GM18499 (cell line): Measurements from ENCODE around the gene DNAH10.

Experiments
- ATAC-seq: cut with Tn5 transposase; IDR thresholded peaks from one replicate; pipeline ENCODE4 v1.9.1; 2021; ENCODE audit warnings: moderate number of reproducible peaks; ENCODE audit not compliant: insufficient read depth, unreplicated experiment

Gene DNAH10

GRCh38 chr12:123743002-123743401 is 19.1 kb upstream of the DNAH10 start:
- no peak for ATAC-seq

DNA sequence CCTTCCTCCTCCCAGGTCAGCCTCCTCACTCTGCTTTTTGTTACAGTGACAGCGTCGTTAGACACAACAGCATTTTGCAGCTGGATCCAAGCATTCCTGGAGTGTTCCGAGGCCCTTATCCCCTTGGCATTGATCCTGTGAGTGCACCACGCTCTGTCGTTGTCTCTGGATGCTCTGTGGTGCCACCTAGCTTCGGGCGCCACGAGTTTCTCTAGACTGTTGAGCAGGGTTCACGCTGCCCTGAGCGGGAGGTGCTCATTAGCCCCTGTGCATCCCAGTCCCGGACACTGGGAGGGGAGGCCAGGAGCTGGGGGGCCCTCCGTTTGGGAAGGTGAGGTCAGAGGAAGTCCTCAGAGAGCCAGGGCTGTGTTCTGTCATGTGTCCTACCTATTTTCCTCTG is 17.3 kb upstream of the DNAH10 start:
- no peak for ATAC-seq

DNA sequence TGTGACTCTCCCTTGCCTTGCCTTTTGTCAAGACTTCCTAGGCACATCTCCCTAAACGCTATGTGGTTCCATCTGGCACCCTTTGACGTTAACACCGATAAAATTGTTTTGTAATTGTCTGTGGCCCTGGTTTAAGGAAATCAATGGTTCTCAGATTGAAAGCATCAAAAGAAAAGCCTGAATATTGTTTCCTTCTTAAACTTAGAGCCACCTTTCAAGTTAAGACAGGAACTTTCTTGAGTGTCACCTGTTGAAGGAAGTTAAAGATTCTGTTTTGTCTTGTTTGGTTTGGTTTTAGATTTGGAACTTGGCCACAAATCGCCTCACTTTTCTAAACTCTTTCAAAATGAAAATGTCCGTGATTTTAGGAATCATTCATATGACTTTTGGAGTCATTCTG is 14.8 kb upstream of the DNAH10 start:
- ATAC-seq, result no peak

DNA sequence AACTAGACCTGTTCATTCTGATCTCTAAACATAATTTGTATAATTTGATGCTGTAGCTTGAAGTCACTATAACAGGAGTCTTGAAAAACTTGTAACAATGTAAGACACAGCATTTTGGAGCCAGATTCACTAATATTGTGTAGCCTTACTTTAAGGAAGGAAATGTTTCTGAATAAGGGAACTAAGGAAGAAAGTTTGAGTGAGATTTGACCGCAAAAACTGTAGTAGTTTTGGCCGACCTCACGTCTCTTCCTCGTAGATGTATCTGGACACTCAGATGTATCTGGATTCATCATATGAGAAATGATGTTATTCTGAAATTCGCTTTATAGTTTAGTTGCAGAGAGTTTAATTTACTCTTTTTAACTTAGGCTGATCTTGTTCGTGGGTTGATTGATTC is 13.9 kb upstream of the DNAH10 start:
- ATAC-seq, result no peak

DNA sequence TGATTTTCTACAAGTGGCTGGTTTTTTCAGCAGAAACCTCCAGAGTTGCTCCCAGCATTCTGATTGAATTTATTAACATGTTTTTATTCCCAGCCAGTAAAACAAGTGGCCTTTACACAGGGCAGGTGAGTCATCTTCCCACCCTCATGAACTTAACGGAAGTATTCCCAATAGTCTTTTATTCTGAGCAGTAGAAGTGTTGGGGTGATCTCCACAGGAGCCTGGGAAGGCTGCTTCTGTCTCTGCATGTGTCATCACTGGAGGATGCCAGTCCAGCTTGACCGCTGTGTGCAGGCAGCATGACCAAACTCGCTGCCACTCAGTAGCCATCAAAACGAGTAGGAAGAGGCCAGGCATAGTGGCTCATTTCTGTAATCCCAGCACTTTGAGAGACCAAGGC is 13.4 kb upstream of the DNAH10 start:
- no peak for ATAC-seq

DNA sequence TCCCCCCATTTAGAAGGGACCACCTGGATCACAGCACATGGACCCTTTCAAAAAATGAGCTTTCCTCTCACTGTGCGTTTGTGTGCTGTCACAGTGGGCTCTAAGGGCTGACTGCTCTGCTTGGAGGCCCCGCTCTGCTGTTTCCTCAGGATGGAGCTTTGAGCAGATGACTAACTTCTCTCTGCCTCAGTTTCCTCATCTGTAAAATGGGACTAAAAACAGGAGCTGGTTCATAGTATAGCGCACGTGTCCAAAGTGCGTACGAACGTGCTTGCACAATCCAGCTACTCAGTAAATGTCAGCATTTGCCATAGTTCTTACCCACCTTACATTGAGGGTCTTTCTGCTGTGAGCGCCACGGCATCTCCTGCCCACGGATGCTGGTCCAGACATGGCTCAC is 12.7 kb upstream of the DNAH10 start:
- ATAC-seq, result no peak

GRCh38 chr12:123750159-123750656 is 11.9 kb upstream of the DNAH10 start:
- no peak for ATAC-seq

GRCh38 chr12:123752046-123752445 is 10.1 kb upstream of the DNAH10 start:
- ATAC-seq, result no peak

DNA sequence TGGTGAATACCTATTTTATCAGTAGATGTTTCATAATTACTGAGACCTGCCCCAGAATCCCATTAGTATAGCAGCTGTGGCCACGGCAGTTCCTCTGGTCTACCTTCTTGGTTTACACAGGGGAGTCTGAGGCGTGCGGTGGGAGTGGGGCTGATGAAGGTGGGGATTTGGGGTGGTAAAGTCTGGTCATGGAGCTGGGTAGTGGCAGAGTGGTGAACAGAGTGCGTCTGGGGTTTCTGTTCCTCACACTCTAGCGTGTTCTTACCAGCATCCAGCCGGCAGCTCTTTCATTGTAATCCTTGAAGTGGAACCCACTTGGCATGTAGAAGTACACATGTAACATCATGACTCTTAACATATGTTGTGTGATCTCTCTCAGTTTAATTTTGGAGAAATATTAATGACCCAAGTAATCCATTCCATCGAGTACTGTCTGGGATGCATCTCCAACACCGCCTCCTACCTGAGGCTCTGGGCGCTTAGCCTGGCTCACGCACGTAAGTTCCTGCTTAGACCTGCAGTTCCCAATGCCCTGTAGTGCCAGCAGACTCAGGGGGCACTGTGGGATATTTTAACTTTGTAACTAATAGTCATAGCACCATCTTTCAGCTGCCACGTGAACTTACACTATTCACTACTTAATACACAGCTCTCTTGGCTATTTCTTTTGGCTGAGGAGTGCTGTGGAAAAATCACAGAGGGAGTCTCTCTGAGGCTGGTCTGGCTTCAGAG is 7.9 kb upstream of the DNAH10 start:
- ATAC-seq, result no peak

- no peak for ATAC-seq
Observed at GRCh38 chr12:123757561-123757960, 4.5 kb upstream of the DNAH10 start.

- no peak for ATAC-seq
Observed at GRCh38 chr12:123760267-123760938, 1.7 kb upstream of the DNAH10 start.

DNA sequence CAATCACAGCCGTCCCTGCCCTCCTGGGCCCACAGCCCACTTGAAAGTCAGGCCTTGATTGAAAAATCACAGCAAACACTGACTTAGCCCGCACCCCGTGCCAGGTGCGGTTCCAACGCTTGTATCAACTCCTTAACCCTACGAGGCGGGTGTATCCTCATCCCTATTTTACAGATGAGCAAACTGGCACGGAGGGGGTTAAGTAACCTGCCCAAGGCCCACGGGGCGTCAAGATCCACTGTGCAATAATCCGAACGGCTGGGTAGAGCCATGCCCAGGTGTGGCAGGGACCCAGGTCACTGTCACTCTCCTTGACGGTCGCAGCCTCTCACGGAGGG is 583 bp downstream of the DNAH10 start:
- no peak for ATAC-seq

DNA sequence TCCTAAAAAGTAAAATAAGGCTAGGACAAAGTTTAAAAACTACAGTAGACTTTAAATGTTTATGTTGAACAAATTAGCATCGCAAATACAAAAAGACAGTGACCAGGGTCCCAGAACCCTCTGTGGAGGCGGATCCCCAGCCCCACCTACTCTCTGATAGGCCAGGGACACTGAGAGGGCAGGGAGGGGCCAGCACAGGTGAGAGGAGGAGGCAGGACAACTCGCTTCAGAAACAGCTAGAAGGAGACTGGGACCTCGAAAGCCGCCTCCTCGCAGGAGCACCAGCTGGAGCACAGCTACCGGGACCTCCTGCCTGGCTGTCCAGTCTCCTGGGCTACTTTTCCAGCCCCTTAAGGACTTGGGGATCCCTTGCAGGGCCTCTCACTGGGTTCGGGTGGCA is 992 bp downstream of the DNAH10 start:
- ATAC-seq, result no peak

GRCh38 chr12:123764109-123764508 is 2.0 kb downstream of the DNAH10 start:
- no peak for ATAC-seq

- ATAC-seq, result no peak
Observed at GRCh38 chr12:123765504-123766035, 3.5 kb downstream of the DNAH10 start.

DNA sequence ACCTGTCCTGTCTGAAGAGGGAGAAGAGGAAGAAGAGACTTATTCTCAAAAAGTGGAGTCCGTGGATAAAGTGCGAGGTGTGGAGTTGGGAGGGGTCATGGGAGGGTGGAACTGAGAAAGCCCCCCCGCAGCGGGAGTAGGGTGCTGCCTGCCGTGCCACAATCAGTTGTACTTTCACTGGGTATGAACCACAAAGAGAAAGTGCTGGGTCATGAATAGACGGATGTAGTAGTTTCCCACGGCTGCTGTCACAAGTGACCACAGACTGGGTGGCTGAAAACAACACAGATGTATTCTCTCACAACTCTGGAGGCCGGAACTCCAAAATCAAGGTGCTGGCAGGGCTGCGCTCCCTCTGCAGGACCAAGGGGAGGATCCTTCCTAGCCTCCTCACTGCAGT is 5.5 kb downstream of the DNAH10 start:
- peak; percentile 93 for ATAC-seq

DNA sequence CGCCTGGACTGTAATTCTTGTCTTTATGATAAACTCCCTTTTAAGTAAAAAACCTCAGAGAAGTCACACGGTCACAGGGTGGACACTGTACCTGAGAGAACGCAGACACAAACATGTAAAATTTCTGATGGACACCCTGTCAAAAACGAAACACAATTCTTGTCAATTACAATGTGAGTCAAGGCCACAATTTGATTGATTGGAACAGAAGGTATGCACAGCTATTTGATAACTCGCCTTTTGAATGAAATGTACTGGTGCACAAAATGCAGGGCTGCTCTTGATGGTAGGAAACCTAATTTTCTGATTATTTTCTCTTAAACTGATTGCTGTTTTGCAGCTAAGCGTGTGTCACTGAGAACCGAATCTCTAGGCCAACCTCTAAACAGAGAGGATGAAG is 9.2 kb downstream of the DNAH10 start:
- no peak for ATAC-seq

GRCh38 chr12:123772074-123772473 is 10.0 kb downstream of the DNAH10 start:
- no peak for ATAC-seq

- ATAC-seq, result no peak
Observed at GRCh38 chr12:123773375-123773774, 11.3 kb downstream of the DNAH10 start.

GRCh38 chr12:123779551-123779950 is 17.4 kb downstream of the DNAH10 start:
- no peak for ATAC-seq

DNA sequence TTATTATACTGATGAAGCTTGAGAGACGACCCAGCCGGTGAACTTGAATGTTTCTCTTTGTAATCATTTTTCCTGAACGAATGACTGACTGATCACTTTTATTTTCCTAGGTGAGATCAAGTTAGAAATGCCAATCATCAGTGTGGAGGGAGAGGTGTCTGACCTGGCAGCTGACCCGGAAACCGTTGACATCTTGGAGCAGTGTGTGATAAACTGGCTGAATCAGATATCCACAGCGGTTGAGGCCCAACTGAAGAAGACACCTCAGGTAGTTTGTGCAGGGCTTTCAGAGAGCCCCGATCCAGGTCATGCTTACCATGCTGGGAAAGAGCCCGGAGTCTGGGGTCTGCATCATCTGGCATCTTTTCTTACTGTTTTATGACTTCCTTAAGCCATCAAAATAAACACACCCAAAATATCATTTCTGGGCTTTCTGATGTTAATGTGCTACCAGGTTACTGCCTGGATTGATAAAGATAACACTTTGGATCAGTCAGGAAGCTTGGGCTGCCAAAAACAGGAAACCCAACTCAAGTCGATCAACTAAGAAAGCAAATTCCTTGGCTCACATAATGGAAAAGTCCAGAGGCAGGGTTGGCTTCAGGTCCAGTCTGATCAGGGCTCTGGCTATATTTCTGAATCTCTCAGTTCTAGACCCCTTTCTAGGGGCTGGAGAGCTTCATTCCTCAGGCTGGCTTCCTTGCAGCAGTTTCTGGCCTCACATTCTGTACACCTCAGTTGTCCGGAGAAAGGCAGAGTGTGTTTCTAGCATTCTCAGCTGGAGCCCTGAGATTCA is 21.1 kb downstream of the DNAH10 start:
- no peak for ATAC-seq
